GM19239 (cell line): ENCODE results near the gene RABIF.
A peak's percentile ranks its signal among the peaks of the same experiment; 100 is the strongest.
"Not testable (repeated sequence)": the region's sequence is repeated elsewhere in the genome, so short reads cannot be mapped to it uniquely, and the experiment has no call there.

Experiments
- DNase-seq: peaks from one replicate; pipeline ENCODE4 v3.0.0; 2011; ENCODE audit warnings: low spot score; ENCODE audit not compliant: insufficient read length
- FAIRE-seq: peaks from 2 replicates; lab custom pipeline; 2011; peaks lifted over from hg19 to GRCh38; lab: Jason Lieb, UNC

RABIF gene

DNA sequence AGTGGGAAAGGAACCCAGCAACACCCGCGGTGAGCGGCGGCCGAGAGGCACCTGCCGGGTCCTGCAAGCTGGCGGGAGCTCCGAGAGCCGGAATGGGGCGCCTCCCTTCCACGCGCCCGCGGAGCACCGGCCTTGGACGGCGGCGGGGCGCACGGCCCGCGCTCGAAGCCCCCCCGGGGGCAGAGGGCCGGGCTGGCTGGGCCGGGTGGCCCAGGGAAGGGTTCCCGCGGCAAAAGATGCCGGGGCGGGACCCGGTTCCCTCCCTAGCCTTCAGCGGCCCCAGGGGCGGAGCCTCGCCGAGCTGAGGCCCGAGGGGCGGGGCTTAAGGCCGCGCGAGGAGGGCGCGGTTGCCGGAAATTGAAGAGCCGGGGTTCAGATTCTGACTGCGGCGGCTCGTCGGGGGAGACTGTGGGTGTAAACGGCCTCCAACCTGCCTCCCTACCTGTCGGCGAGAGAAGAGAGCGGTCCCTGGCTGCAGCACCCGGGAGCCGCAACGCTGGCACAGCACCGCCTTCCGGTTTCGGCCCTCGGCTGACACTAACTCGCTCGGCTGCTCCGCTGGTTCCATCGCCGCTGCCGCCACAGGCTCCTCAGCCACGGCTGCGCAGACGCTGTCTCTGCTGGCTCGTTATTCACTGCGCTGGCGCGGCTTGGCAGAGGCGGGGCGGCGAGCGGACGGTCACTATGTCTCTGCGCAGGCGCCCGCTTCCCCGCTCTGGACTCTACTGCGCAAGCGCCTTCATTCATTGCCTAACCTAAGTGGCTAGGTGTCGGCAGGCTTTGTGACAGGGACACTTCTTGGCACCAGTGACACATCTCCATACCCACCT, at the start of gene RABIF:
TSS of gene RABIF (minus strand) at position 619 of the 830 bp plus-strand sequence. CDS start at position 568, 51 bp downstream.
- DNase-seq (peak; percentile 90), FAIRE-seq (peak; percentile 90)

DNA sequence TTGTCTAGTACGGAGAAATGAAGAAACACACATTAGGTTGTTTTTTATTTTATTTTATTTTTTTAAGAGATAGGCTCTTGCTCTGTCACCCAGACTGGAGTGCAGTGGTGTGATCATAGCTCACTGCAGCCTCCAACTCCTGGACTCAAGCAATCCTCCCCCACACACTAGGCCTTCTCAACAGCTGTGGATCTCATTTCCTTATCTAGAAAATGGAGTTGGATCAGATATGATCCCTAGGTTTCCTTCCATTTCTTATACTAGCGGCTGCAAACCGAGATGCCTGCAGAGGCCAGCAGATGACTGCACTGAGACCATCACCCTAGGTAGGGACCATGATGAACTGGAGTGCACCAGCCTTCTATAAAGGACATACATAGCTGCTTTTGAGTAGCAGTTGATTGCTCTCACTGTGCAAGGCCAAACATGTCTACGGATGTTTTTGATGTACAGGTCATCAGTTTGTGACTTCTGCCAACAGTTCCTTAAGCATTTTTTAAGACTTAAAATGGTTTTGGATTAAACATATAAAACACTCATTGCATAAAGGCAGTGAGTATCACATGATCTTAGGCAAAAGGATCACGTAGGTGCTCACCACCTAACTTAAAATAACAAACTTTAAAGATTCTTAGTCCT, 49.5 kb upstream of the RABIF start:
- DNase-seq = no peak
- FAIRE-seq = no peak

DNA sequence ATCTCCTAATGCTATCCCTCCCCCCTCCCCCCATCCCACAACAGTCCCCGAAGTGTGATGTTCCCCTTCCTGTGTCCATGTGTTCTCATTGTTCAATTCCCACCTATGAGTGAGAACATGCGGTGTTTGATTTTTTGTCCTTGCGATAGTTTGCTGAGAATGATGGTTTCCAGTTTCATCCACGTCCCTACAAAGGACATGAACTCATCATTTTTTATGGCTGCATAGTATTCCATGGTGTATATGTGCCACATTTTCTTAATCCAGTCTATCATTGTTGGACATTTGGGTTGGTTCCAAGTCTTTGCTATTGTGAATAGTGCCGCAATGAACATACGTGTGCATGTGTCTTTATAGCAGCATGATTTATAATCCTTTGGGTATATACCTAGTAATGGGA, 47.5 kb upstream of the RABIF start:
- DNase-seq, FAIRE-seq: not testable (repeated sequence)

- no peak for FAIRE-seq
- DNase-seq = no peak
Measured at GRCh38 chr1:202935844-202936243, 46.9 kb upstream of the RABIF start.

DNA sequence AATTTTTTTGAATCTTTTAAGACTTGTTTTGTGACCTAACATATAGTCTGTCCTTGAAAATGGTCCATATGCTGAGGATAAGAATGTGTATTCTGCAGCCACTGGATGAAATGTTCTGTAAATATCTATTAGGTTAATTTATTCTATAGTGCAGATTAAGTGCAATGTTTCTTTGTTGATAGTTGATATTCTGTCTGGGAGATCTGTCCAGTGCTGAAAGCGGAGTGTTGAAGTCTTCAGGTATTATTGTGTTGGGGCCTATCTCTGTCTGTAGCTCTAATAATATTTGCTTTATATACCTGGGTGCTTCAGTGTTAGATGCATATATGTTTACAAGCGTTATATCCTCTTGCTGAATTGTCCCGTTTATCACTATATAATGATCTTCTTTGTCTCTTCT, 45.8 kb upstream of the RABIF start:
- FAIRE-seq = no peak

DNA sequence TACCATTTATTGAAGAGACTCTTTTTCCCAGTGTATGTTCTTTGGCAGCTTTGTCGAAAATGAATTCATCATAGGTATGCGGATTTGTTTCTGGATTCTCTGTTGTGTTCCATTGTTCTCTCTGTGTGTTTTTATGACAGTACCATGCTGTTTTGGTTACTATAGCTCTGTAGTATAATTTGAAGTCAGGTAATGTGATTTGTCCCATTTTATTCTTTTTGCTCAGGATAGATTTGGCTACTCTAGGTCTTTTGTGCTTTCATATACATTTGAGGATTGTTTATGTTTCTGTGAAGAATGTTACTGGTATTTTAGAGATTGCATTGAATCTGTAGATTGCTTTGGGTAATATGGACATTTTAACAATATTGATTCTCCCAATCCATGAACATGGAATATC, 43.5 kb upstream of the RABIF start:
- no peak for DNase-seq
- no peak for FAIRE-seq

More for the DNA sequence above, 45.8 kb upstream of the RABIF start:
- DNase-seq = no peak

DNA sequence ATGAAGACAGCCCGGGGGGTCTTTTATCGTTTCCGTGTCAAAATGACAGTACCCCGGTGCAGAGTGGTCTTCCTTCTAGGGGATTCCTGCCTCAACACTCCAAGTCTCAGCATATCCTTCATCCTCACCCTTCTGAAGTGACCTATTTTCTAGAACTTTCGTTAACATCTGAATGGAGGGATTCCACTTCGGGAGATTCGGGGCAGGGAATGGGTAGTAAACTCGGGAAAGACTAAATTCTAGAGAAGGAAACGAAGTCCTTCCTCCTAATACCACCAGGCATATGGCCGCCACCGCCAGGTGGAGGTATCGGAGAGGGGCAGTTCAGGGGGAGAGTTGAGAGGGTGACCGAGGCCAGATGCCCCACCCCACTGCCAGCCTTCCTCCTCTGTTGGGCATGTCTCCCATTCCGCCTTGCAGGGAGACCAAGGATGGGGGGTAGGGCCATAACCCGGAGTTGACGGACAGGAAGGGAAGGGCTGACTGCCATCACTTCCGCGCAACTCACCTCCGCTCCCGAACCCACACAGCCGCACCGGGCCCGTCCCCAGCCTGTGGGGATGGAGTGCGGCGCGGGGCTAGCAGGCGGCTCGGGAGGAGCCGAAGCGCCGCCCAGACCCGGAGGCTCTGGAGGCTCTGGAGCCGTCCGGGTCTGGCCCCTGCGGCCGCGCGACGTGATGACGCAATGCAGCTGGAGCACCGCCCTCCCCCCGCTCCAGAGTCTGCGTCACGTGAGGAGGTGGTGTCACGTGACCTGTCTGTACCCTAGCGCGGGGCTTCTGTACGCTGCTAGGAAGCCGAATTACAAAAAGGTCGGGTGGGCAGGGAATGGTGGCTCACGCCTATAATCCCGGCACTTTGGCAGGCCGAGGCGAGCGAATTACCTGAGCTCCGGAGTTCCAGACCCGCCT, 37.9 kb upstream of the RABIF start, which contains the start of gene KLHL12:
TSS of gene KLHL12 (minus strand) at position 654 of the 911 bp plus-strand sequence. CDS start 2,072 bp downstream, outside the sequence.
- DNase-seq = peak; percentile 87
- FAIRE-seq = peak; percentile 96

DNA sequence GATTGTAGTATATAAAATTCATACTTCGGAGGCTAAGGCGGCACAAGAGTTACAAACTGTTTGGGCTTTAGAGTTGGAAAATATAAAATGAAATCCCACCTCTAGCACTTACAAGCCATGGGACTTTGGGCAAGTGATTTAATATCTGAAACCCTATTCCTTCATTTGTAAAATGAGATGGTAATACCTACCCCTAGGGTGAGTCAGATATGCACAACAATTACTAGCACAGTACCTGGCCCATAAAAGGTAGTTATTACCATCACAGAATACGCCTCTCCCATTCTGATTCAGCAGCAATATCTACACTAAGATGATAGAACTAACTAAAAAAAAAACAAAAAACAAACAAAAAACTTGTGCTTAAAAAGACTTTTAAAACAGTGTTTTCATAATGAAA, 34.6 kb upstream of the RABIF start:
- DNase-seq (no peak), FAIRE-seq (no peak)

DNA sequence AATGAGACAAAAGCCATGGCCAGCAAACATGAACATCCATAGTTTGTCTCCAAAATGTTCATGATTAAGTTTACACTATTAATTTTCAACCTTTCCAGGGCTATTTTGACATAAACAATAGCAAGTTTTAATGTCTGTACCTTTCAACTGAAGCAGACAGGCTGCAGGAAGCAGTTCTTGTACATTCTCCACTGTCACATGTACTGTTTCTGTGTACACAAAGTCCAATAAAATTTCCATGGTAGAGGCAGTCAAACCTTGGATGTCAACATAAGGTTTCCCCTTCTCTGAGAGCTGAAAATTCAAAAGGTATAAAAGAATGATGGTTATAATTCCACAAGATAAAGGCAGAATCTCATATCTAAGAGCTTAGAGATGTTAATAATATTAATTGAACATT, 30.7 kb upstream of the RABIF start:
- FAIRE-seq (no peak), DNase-seq (no peak)

DNA sequence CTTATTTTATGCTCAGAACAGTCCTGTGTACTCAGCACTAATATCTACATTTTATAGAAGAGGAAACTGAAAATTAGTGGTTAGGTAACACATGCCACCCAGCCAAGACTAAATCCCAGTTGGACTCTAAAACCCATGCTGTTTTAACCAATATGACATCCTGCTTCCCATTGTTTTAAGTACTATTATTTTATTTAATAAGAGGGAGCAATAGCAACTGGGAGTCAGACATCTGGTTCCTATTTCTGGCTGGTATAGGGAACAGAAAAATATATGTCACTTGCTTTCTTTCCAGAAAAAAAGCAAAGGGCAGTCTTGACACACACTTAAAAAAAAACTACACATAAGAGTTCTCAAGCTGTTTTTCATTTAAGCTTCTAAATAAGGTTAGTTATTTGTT, 26.2 kb upstream of the RABIF start:
- DNase-seq = no peak
- no peak for FAIRE-seq

DNA sequence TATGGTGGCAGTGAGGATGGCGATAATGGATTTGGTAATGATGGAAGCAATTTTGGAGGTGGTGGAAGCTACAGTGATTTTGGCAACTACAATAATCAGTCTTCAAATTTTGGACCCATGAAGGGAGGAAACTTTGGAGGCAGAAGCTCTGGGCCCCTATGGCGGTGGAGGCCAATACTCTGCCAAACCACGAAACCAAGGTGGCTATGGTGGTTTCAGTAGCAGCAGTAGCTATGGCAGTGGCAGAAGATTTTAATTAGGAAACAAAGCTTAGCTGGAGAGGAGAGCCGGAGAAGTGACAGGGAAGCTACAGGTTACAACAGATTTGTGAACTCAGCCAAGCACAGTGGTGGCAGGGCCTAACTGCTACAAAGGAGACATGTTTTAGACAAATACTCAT, 23.5 kb upstream of the RABIF start:
- FAIRE-seq, DNase-seq: not testable (repeated sequence)

DNA sequence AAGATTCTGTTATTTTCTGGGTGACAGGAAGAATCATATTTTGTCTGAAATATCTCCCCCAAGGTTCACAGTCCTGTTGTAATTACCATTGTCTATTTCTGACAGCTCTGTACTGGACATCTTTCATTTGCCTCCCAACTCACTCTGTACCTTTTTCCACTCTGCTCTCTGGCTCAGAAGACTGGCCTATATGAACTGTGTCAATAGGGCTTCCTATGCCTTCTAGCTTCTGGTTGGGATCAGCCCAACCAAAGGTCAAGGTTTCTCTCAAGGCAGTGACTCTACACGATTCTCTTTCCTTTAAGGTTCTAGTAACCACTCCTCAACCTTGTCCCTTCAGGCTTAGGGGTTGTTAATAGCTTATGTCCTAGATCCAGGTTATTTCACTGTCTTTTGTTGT, 20.5 kb upstream of the RABIF start:
- no peak for FAIRE-seq
- no peak for DNase-seq

DNA sequence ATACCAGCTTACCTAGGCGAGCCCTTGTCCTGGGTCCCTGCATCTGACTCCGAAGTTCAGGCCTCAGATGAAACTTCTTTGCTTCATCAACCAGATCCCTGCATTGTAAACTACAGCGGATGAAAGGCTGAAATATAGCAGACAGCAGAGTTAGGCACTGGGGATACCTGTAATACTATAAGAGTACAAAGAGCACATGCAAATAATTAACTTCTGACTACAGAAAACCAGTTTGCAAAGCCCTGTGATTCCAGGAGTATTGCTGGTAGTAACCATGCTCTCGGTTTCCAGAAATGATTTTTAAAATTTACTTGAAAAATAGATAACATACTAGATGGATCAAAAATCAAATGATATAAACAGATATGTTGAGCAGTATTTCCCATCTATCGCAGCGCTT, 20.0 kb upstream of the RABIF start:
- DNase-seq = no peak
- no peak for FAIRE-seq

- no peak for DNase-seq
- no peak for FAIRE-seq
Measured at GRCh38 chr1:202905331-202905730, 16.4 kb upstream of the RABIF start.

DNA sequence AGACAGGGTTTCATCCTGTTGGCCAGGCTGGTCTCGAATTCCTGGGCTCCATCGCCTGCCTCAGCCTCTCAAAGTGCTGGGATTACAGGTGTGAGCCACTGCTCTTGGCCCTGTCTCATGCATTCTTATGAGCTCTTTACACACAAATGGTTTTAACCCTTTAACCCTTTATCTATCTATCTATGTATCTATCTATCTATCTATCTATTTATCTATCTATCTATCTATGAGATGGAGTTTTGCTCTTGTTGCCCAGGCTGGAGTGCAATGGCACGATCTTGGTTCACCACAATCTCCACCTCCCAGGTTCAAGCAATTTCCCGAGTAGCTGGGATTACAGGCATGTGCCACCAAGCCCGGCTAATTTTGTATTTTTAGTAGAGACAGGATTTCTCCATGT, 14.9 kb upstream of the RABIF start:
- not testable (repeated sequence) for FAIRE-seq, DNase-seq

GRCh38 chr1:202901555-202901954, 12.6 kb upstream of the RABIF start:
- no peak for FAIRE-seq
- DNase-seq = no peak

GRCh38 chr1:202892501-202892900, 3.6 kb upstream of the RABIF start:
- no peak for DNase-seq
- FAIRE-seq = no peak

DNA sequence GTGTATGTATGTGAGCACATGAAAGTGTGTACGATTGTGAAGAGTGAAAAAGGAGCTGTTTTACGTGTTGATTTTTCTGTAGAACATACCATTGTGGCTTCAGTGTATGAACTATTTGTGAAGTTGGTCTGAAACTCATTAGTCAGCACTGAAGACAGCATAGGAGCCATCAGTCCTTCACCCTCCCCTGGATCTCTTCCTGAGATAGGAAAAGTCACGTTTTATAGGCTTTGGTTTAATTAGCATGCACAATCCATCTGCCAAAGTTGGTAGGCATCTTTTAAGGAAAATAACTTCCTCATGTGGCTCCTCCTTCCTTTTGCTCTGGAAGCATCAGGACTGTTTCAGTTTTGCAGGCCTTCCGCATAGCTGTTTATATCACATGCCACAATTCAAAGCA, 1.4 kb upstream of the RABIF start:
- no peak for DNase-seq
- no peak for FAIRE-seq

DNA sequence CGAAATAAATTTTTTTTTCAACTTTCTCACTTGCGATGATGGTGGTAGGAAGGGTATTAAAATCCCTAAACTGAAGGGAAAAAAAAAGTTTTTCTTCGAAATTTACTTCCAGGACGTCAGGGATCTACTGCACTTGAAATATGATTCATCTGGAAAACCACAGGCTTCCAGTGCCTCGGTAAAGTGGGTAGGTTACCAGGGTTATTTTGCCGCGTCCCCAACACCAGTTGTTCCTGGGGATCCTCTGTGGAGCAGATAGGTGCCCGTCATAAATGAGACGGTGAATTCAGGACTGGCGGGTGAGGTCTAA, 773 bp downstream of the RABIF start:
- DNase-seq = no peak
- no peak for FAIRE-seq

DNA sequence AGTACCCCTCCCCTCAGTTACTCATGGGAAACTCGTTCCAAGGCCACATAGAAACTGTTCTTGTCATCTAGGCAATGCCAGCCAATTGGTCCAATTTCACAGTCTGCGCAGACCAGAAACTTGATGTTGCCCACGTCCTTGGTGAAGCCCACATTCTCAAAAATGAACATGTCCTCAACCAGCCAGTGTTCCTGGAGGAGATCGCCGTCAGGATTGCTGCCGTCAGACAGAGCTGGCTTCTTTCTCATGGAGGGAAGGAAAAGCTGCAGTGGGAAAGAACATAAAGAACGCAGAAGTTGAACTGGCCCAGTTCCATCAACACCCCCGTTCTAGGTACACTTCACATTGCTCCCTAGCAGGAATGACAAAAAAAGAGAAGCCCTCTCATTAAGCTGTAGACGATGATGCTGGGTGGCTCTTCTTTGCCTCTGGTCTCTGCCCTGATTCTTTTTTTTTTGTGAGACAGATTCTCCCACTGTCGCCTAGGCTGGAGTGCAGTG, 7.9 kb downstream of the RABIF start:
- FAIRE-seq (no peak), DNase-seq (no peak)
